C4-2B (cell line): ENCODE measurements around the gene TMEM184A.

Source experiments
- CTCF ChIP-seq: fragments of 450-650 bp; conservative IDR thresholded peaks from 2 replicates; pipeline ENCODE4 v1.5.1; 2017; ENCODE audit warnings: mild to moderate bottlenecking
- ZFX ChIP-seq: fragments of 450-650 bp; IDR thresholded peaks from 2 replicates; pipeline ENCODE4 v1.6.1; 2017

- TF ChIP-seq CTCF (no peak), ZFX (no peak)
Observed at GRCh38 chr7:1576521-1577253, 20.7 kb upstream of the TMEM184A start.
